NCI-H82 (cell line): Measurements from ENCODE around the gene CAPN15.

Experiments used
- DNase-seq: peaks from one replicate; lab custom pipeline; 2025; lab: John Stamatoyannopoulos, UW

Gene CAPN15

GRCh38 chr16:546909-547770 is 19.6 kb downstream of the CAPN15 start:
- DNase-seq, result peak; percentile 69

GRCh38 chr16:548586-548985 is 21.1 kb downstream of the CAPN15 start:
- no peak for DNase-seq

GRCh38 chr16:549544-550263 is 22.2 kb downstream of the CAPN15 start:
- DNase-seq, result no peak

- DNase-seq, result no peak
These were observed 23.7 kb downstream of the CAPN15 start for GRCh38 chr16:551210-551609.

GRCh38 chr16:552171-552570 is 24.7 kb downstream of the CAPN15 start:
- DNase-seq, result no peak

GRCh38 chr16:553601-554296 is 26.2 kb downstream of the CAPN15 start:
- DNase-seq, result no peak

- no peak for DNase-seq
These were observed 26.7 kb downstream of the CAPN15 start for GRCh38 chr16:554297-554621.

- peak; percentile 23 for DNase-seq
These were observed 27.3 kb downstream of the CAPN15 start for GRCh38 chr16:554640-555365.

- peak; percentile 55 for DNase-seq
These were observed 28.3 kb downstream of the CAPN15 start for GRCh38 chr16:555528-556473.

- peak; percentile 35 for DNase-seq
These were observed 29.1 kb downstream of the CAPN15 start for GRCh38 chr16:556474-557173.

- DNase-seq, result no peak
These were observed 30.2 kb downstream of the CAPN15 start for GRCh38 chr16:557463-558297.

GRCh38 chr16:558298-559020 is 30.9 kb downstream of the CAPN15 start:
- DNase-seq, result no peak

- no peak for DNase-seq
These were observed 31.5 kb downstream of the CAPN15 start for GRCh38 chr16:559021-559380.

GRCh38 chr16:559411-560203 is 32.1 kb downstream of the CAPN15 start:
- no peak for DNase-seq

- no peak for DNase-seq
These were observed 32.7 kb downstream of the CAPN15 start, which contains the start of gene PRR35 for GRCh38 chr16:560204-560700. PRR35 (plus strand) TSS chr16:560394; CDS start chr16:563295, 2,901 bp downstream.

- no peak for DNase-seq
These were observed 33.3 kb downstream of the CAPN15 start for GRCh38 chr16:560701-561412.

GRCh38 chr16:561413-561794 is 33.9 kb downstream of the CAPN15 start:
- DNase-seq, result no peak
